IMR-90 (cell line): ENCODE measurements around the gene TSPAN4. TPM values are rescaled to one million over a fixed set of nuclear protein-coding genes. Genes with fewer than 3 reads are reported as not detected.

ENCODE experiments used
- ATAC-seq: fragments of 200-7000 bp; cut with Tn5 transposase; 2 replicates; pipeline ENCODE4 v1.9.1; 2020; ENCODE audit warnings: low read depth, mild to moderate bottlenecking, moderate library complexity
- BruUV-seq: library from RNA; stranded (reverse); fragments of 400-500 nt; replicated peaks from 2 replicates; lab custom pipeline; 2021; lab: Mats Ljungman, UMichigan
- CTCF ChIA-PET: fragments of 300-600 bp; formaldehyde crosslinking; extraction: SDS; loops from one replicate; lab custom pipeline; 2021; ENCODE audit warnings: antibody characterized with exemption; lab: Yijun Ruan, JAX
- POLR2A ChIA-PET: fragments of 300-600 bp; sonication (Branson Sonifier 250); formaldehyde crosslinking; loops from one replicate; lab custom pipeline; 2022; ENCODE audit warnings: antibody characterized with exemption; ENCODE audit not compliant: unreplicated experiment; lab: Charles Lee
- DNase-seq: peaks from one replicate; pipeline ENCODE4 v3.0.0; 2013
- H2AFZ ChIP-seq: replicated peaks from 2 replicates; pipeline ENCODE3; 2013; ENCODE audit warnings: low read length, mild to moderate bottlenecking; ENCODE audit not compliant: poor library complexity
- H2AK5ac ChIP-seq: 2 replicates; pipeline ENCODE4 v1.6.1; 2013; ENCODE audit warnings: low read depth, low read length, inconsistent platforms
- H2AK9ac ChIP-seq: replicated peaks from 2 replicates; pipeline ENCODE3; 2013; ENCODE audit warnings: mild to moderate bottlenecking, low read depth, low read length, moderate library complexity; ENCODE audit not compliant: poor library complexity
- H2BK120ac ChIP-seq: 2 replicates; pipeline ENCODE4 v1.6.1; 2013; ENCODE audit warnings: low read depth, low read length, inconsistent platforms
- H2BK15ac ChIP-seq: 3 replicates; pipeline ENCODE4 v1.6.1; 2013; ENCODE audit warnings: low read depth, low read length, inconsistent platforms
- H2BK20ac ChIP-seq: 2 replicates; pipeline ENCODE4 v1.6.1; 2013; ENCODE audit warnings: low read depth, mild to moderate bottlenecking, inconsistent platforms, low read length, moderate library complexity
- H2BK5ac ChIP-seq: 2 replicates; pipeline ENCODE4 v1.6.1; 2013; ENCODE audit warnings: mild to moderate bottlenecking, low read depth, low read length, inconsistent platforms; ENCODE audit not compliant: poor library complexity, severe bottlenecking
- H3K14ac ChIP-seq: replicated peaks from 2 replicates; pipeline ENCODE4 v1.6.1; 2013; ENCODE audit warnings: low read depth, low read length, inconsistent platforms
- H3K18ac ChIP-seq: 2 replicates; pipeline ENCODE4 v1.6.1; 2013; ENCODE audit warnings: low read depth, low read length, control low read depth
- H3K23ac ChIP-seq: 2 replicates; pipeline ENCODE4 v1.6.1; 2013; ENCODE audit warnings: low read depth, low read length, inconsistent platforms
- H3K27ac ChIP-seq: 2 replicates; pipeline ENCODE4 v1.5.1; 2013; ENCODE audit warnings: mild to moderate bottlenecking, control low read depth, low read length; ENCODE audit not compliant: insufficient read depth
- H3K27me3 ChIP-seq: 2 replicates; pipeline ENCODE4 v1.6.1; 2013; ENCODE audit warnings: low read length; ENCODE audit not compliant: control insufficient read depth, insufficient read depth
- H3K36me3 ChIP-seq: 2 replicates; pipeline ENCODE4 v1.6.1; 2013; ENCODE audit warnings: low read length, mixed read lengths; ENCODE audit not compliant: control insufficient read depth, insufficient read depth
- H3K4ac ChIP-seq: 2 replicates; pipeline ENCODE4 v1.6.1; 2013; ENCODE audit warnings: low read depth, low read length, inconsistent platforms
- H3K4me1 ChIP-seq: 2 replicates; pipeline ENCODE4 v1.6.1; 2013; ENCODE audit warnings: low read length, mixed read lengths; ENCODE audit not compliant: control insufficient read depth, insufficient read depth
- H3K4me2 ChIP-seq: 2 replicates; pipeline ENCODE4 v1.6.1; 2013; ENCODE audit warnings: low read depth, mild to moderate bottlenecking, control low read depth, low read length, moderate library complexity
- H3K4me3 ChIP-seq: 2 replicates; pipeline ENCODE4 v1.5.1; 2013; ENCODE audit warnings: low read depth, mild to moderate bottlenecking, control low read depth, low read length, moderate library complexity; ENCODE audit not compliant: insufficient read depth
- H3K56ac ChIP-seq: 2 replicates; pipeline ENCODE4 v1.6.1; 2013; ENCODE audit warnings: low read length, inconsistent platforms; ENCODE audit not compliant: insufficient read depth; ENCODE audit errors: extremely low read depth
- H3K79me1 ChIP-seq, 2 experiments: 2 replicates each; pipeline ENCODE4 v1.6.1; 2013; ENCODE audit warnings: low read length in 2 of 2, inconsistent platforms in 1 of 2, low read depth in 1 of 2
- H3K9ac ChIP-seq: 2 replicates; pipeline ENCODE4 v1.6.1; 2013; ENCODE audit warnings: low read depth, low read length, control low read depth
- H3K9me1 ChIP-seq: 2 replicates; pipeline ENCODE4 v1.6.1; 2013; ENCODE audit warnings: low read length, inconsistent platforms; ENCODE audit not compliant: insufficient read depth
- H3K9me3 ChIP-seq: 2 replicates; pipeline ENCODE4 v1.6.1; 2013; ENCODE audit warnings: low read length; ENCODE audit not compliant: control insufficient read depth, insufficient read depth
- H4K20me1 ChIP-seq: 2 replicates; pipeline ENCODE4 v1.6.1; 2013; ENCODE audit warnings: low read length, inconsistent platforms; ENCODE audit not compliant: insufficient read depth
- H4K5ac ChIP-seq: 2 replicates; pipeline ENCODE4 v1.6.1; 2013; ENCODE audit warnings: mild to moderate bottlenecking, low read depth, low read length, control low read depth
- H4K8ac ChIP-seq, 2 experiments: 2 replicates each; pipeline ENCODE4 v1.6.1; 2013; ENCODE audit warnings: low read depth in 2 of 2, low read length in 2 of 2, control low read depth in 1 of 2, inconsistent platforms in 1 of 2
- H4K91ac ChIP-seq: 2 replicates; pipeline ENCODE4 v1.6.1; 2013; ENCODE audit warnings: low read depth, low read length, inconsistent platforms; ENCODE audit not compliant: insufficient read depth
- CEBPB ChIP-seq: IDR thresholded peaks from 2 replicates; pipeline ENCODE4 v1.6.1; 2012; ENCODE audit warnings: low read depth, low read length, improper control_type of control experiment
- MAFK ChIP-seq: IDR thresholded peaks from 2 replicates; pipeline ENCODE4 v1.6.1; 2012; ENCODE audit warnings: low read depth, low read length, improper control_type of control experiment
- MAZ ChIP-seq: IDR thresholded peaks from 2 replicates; pipeline ENCODE4 v1.6.1; 2012; ENCODE audit warnings: low read depth, mild to moderate bottlenecking, low read length, improper control_type of control experiment, moderate library complexity, borderline replicate concordance
- MXI1 ChIP-seq: IDR thresholded peaks from 2 replicates; pipeline ENCODE4 v1.6.1; 2012; ENCODE audit warnings: low read depth, mild to moderate bottlenecking, low read length, moderate library complexity, borderline replicate concordance
- NFE2L2 ChIP-seq: fragments of 150-350 bp; IDR thresholded peaks from 2 replicates; pipeline ENCODE4 v1.6.1; 2016; ENCODE audit warnings: low read depth, mild to moderate bottlenecking, low read length
- RCOR1 ChIP-seq: IDR thresholded peaks from 2 replicates; pipeline ENCODE4 v1.6.1; 2012; ENCODE audit warnings: mild to moderate bottlenecking, low read length, improper control_type of control experiment; ENCODE audit not compliant: insufficient replicate concordance
- SMC3 ChIP-seq: fragments of 150-350 bp; IDR thresholded peaks from 2 replicates; pipeline ENCODE4 v1.6.1; 2016; ENCODE audit warnings: low read depth, mild to moderate bottlenecking, antibody characterized with exemption, low read length, moderate library complexity
- WGBS, 2 experiments: methylation state at CpG; one replicate each; pipeline versions ENCODE4 v1.1.5 to v1.1.7; 2013; ENCODE audit warnings: missing lambda C conversion rate in 2 of 2; ENCODE audit not compliant: insufficient read length in 1 of 2; ENCODE audit errors: extremely low coverage in 2 of 2; 5-methylcytosine and 5-hydroxymethylcytosine counted together
- dilution Hi-C: fragments of 300-500 bp; cut with HindIII; formaldehyde crosslinking; loops from one replicate; pipeline ENCODE4 v1.14.3; 2018; ENCODE audit warnings: low sequenced_read_pairs; ENCODE audit not compliant: unreplicated experiment
- in situ Hi-C: fragments of 300-500 bp; cut with MboI; formaldehyde crosslinking; loops from 3 replicates; pipeline ENCODE4 v1.14.3; 2019; ENCODE audit warnings: low sequenced_read_pairs, inconsistent platforms, mixed read lengths
- intact Hi-C: fragments of 100-400 bp; cut with micrococcal nuclease; formaldehyde crosslinking; loops from 2 replicates; pipeline ENCODE4 v1.10.0; 2022
- polyA plus RNA-seq, 3 experiments: library from polyadenylated mRNA; depleted of rRNA; stranded (reverse); fragments of >200 nt; gene quantifications; 2 replicates each; pipeline ENCODE4 v1.2.3, GENCODE V29; 2012; ENCODE audit warnings: low replicate concordance in 1 of 3
- total RNA-seq: library from RNA; depleted of rRNA; stranded (reverse); fragments of >200 nt; gene quantifications from 2 replicates; pipeline ENCODE4 v1.2.3, GENCODE V29; 2012
- TF ChIP-seq, protein P1 (sequence below): fragments of 150-350 bp; IDR thresholded peaks from 2 replicates; pipeline ENCODE4 v1.6.1; 2016; ENCODE audit warnings: low read depth, mild to moderate bottlenecking, low read length, moderate library complexity, borderline replicate concordance
- TF ChIP-seq, protein P2 (sequence below): fragments of 150-350 bp; IDR thresholded peaks from 2 replicates; pipeline ENCODE4 v1.6.1; 2017; ENCODE audit warnings: mild to moderate bottlenecking, antibody characterized with exemption, low read length, low read depth
- TF ChIP-seq, protein P3 (sequence below): conservative IDR thresholded peaks from 2 replicates; pipeline ENCODE4 v1.5.1; 2012; ENCODE audit warnings: mild to moderate bottlenecking, low read depth, low read length, improper control_type of control experiment

The TSPAN4 gene
- total and polyA plus RNA-seq, 2 of the 4 experiments (the other 2 are of a cell fraction): 161 to 293 TPM

DNA sequence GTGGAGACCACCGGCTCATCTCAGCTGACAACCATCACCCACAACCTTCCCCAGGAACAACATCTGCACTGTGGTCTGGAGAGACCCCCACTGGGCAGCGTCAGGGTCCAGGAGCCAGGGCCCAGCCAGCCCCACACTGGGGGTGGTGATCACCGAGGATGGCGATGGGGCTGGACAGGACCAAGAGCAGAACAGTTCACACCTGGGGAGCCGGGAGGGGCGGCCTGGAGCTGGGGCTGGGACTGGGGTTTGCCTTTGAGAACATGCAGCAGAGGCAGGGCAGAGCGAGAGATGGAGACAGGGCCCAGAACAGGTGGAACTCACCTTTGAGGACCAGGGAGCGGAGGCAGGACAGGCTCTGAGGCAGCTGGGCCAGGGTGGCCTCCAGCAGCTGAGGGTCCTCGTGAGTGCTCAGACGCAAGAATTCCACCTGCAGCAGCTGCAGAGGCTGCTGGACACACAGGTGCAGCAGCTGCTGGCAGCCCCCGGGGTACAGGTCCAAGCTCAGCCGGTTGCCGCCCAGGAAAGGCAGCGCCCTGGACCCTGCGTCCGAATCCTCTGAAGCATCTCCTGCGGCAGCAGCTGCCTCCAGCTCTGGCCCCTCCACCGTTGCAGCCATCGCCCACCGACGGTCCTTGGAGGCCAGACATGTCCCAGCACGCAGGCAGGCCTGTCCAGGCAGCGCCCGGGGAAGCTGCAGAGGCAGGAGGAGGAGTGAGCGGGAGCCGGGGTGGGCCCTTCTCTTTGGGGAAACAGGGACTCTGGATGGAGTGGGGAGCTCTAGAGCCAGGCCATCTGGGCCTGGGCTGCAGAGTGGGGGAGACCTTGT is 38.7 kb upstream of the TSPAN4 start:
- Histone ChIP-seq H2BK5ac (peak overlapping the region; percentile 57), H2AK5ac (peak overlapping the region; percentile 94), H3K9me3 (no peaks in the 10 kb centered on the region), H3K4me1 (peaks cover 20% of the 10 kb centered on the region), H2BK120ac (peak overlapping the region; percentile 46), H4K8ac (peak overlapping the region in 1 of 2 experiments; percentile 87; a peak in 2 of 4 replicates), H3K9ac (peak overlapping the region; percentile 73), H2BK20ac (peak overlapping the region; percentile 41; the same call in 1 of the 2 replicates), H2AFZ (peak overlapping the region; percentile 79), H3K36me3 (peaks cover 26% of the 10 kb centered on the region), H3K23ac (peak overlapping the region; percentile 95; the same call in 1 of the 2 replicates), H4K5ac (peak overlapping the region; percentile 70), H3K4ac (peak overlapping the region; percentile 87), H3K14ac (peak overlapping the region; percentile 81), H2BK15ac (no peak overlapping the region), H3K4me3 (peak overlapping the region; percentile 49), H3K79me1 (peaks cover 9 to 41% of the 10 kb centered on the region in 2 experiments; a peak in 3 of 4 replicates), H3K27ac (peak overlapping the region; percentile 66), H4K91ac (peak overlapping the region; percentile 73), H3K4me2 (peak overlapping the region; percentile 99), H3K56ac (peak overlapping the region; percentile 13; the same call in 1 of the 2 replicates), H2AK9ac (peak overlapping the region; percentile 90), H3K18ac (no peak overlapping the region; the same call in 1 of the 2 replicates), H4K20me1 (no peaks in the 10 kb centered on the region), H3K27me3 (no peaks in the 10 kb centered on the region), H3K9me1 (no peaks in the 10 kb centered on the region)
- ChIA-PET POLR2A (interaction anchor here (1.6 kb wide), 1 partner anchor 16 kb away, joined by 4 read pairs; the partner anchor contains the start of gene PNPLA2), CTCF (no interaction called here)
- intact Hi-C loops (no loop called here), in situ Hi-C loops (no loop called here), dilution Hi-C loops (no loop called here)
- DNase-seq (no peak), ATAC-seq (0 out of 2 replicates have a peak, but pooled peaks have one; percentile 1)
- TF ChIP-seq MXI1 (no peak), SMC3 (no peak), CEBPB (no peak), NFE2L2 (no peak), MAFK (no peak), MAZ (no peak), RCOR1 (no peak)
- TF ChIP-seq, protein P1, sequence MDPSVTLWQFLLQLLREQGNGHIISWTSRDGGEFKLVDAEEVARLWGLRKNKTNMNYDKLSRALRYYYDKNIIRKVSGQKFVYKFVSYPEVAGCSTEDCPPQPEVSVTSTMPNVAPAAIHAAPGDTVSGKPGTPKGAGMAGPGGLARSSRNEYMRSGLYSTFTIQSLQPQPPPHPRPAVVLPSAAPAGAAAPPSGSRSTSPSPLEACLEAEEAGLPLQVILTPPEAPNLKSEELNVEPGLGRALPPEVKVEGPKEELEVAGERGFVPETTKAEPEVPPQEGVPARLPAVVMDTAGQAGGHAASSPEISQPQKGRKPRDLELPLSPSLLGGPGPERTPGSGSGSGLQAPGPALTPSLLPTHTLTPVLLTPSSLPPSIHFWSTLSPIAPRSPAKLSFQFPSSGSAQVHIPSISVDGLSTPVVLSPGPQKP: no peak
- TF ChIP-seq, protein P2, sequence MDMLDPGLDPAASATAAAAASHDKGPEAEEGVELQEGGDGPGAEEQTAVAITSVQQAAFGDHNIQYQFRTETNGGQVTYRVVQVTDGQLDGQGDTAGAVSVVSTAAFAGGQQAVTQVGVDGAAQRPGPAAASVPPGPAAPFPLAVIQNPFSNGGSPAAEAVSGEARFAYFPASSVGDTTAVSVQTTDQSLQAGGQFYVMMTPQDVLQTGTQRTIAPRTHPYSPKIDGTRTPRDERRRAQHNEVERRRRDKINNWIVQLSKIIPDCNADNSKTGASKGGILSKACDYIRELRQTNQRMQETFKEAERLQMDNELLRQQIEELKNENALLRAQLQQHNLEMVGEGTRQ: no peak
- TF ChIP-seq, protein P3, sequence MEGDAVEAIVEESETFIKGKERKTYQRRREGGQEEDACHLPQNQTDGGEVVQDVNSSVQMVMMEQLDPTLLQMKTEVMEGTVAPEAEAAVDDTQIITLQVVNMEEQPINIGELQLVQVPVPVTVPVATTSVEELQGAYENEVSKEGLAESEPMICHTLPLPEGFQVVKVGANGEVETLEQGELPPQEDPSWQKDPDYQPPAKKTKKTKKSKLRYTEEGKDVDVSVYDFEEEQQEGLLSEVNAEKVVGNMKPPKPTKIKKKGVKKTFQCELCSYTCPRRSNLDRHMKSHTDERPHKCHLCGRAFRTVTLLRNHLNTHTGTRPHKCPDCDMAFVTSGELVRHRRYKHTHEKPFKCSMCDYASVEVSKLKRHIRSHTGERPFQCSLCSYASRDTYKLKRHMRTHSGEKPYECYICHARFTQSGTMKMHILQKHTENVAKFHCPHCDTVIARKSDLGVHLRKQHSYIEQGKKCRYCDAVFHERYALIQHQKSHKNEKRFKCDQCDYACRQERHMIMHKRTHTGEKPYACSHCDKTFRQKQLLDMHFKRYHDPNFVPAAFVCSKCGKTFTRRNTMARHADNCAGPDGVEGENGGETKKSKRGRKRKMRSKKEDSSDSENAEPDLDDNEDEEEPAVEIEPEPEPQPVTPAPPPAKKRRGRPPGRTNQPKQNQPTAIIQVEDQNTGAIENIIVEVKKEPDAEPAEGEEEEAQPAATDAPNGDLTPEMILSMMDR: no peak
- no TSS peak for BruUV-seq
- 38% methylated on average over 7 of the region's 26 CpGs; no CpG with 5 or more reads in 1 of the 2 experiments for WGBS, 2 experiments
